HEK293 (cell line): ENCODE results near the gene CALCOCO1.

ENCODE experiments used
- KLF1 ChIP-seq: fragments of 450-650 bp; formaldehyde crosslinking; IDR thresholded peaks from 2 replicates; pipeline ENCODE4 v1.5.1; 2016; ENCODE audit warnings: missing biosample characterization, missing genetic modification characterization
- KLF8 ChIP-seq: fragments of 450-650 bp; formaldehyde crosslinking; IDR thresholded peaks from 2 replicates; pipeline ENCODE4 v1.5.1; 2016; ENCODE audit warnings: missing biosample characterization, missing genetic modification characterization
- REST ChIP-seq: fragments of 450-650 bp; formaldehyde crosslinking; IDR thresholded peaks from 2 replicates; pipeline ENCODE4 v1.5.1; 2016; ENCODE audit warnings: missing biosample characterization, missing genetic modification characterization
- SCRT2 ChIP-seq: fragments of 450-650 bp; formaldehyde crosslinking; IDR thresholded peaks from 2 replicates; pipeline ENCODE4 v1.5.1; 2016; ENCODE audit warnings: missing biosample characterization, missing genetic modification characterization
- SP7 ChIP-seq: fragments of 450-650 bp; formaldehyde crosslinking; IDR thresholded peaks from 2 replicates; pipeline ENCODE4 v1.5.1; 2016; ENCODE audit warnings: missing biosample characterization, missing genetic modification characterization
- TRIM28 ChIP-seq: IDR thresholded peaks from 2 replicates; pipeline ENCODE4 v1.6.1; 2011; ENCODE audit warnings: low read length, control low read depth, borderline replicate concordance
- ZBTB11 ChIP-seq: fragments of 450-650 bp; formaldehyde crosslinking; conservative IDR thresholded peaks from 2 replicates; pipeline ENCODE4 v1.5.1; 2016; ENCODE audit warnings: low read depth, missing biosample characterization, missing genetic modification characterization
- ZBTB17 ChIP-seq: fragments of 450-650 bp; formaldehyde crosslinking; IDR thresholded peaks from 2 replicates; pipeline ENCODE4 v1.5.1; 2016; ENCODE audit warnings: missing biosample characterization, missing genetic modification characterization
- ZBTB21 ChIP-seq: fragments of 450-650 bp; formaldehyde crosslinking; IDR thresholded peaks from 2 replicates; pipeline ENCODE4 v1.5.1; 2017; ENCODE audit warnings: missing biosample characterization, missing genetic modification characterization
- ZBTB8A ChIP-seq: fragments of 450-650 bp; formaldehyde crosslinking; IDR thresholded peaks from 2 replicates; pipeline ENCODE4 v1.5.1; 2016; ENCODE audit warnings: missing biosample characterization, missing genetic modification characterization
- ZFP37 ChIP-seq: fragments of 450-650 bp; formaldehyde crosslinking; IDR thresholded peaks from 2 replicates; pipeline ENCODE4 v1.5.1; 2016; ENCODE audit warnings: missing biosample characterization, missing genetic modification characterization
- ZNF140 ChIP-seq: fragments of 450-650 bp; formaldehyde crosslinking; IDR thresholded peaks from 2 replicates; pipeline ENCODE4 v1.5.1; 2016; ENCODE audit warnings: missing biosample characterization, missing genetic modification characterization
- ZNF266 ChIP-seq: fragments of 450-650 bp; formaldehyde crosslinking; IDR thresholded peaks from 2 replicates; pipeline ENCODE4 v1.5.1; 2016; ENCODE audit warnings: missing biosample characterization, missing genetic modification characterization, low read depth
- ZNF341 ChIP-seq: fragments of 450-650 bp; formaldehyde crosslinking; IDR thresholded peaks from 2 replicates; pipeline ENCODE4; 2016; ENCODE audit warnings: low read depth, missing biosample characterization, missing genetic modification characterization
- ZNF394 ChIP-seq: fragments of 450-650 bp; formaldehyde crosslinking; IDR thresholded peaks from 2 replicates; pipeline ENCODE4 v1.5.1; 2016; ENCODE audit warnings: missing biosample characterization, missing genetic modification characterization, mild to moderate bottlenecking, moderate library complexity, borderline replicate concordance
- ZNF426 ChIP-seq: fragments of 450-650 bp; formaldehyde crosslinking; IDR thresholded peaks from 2 replicates; pipeline ENCODE4 v1.5.1; 2017; ENCODE audit warnings: missing biosample characterization, missing genetic modification characterization, mild to moderate bottlenecking, inconsistent platforms, moderate library complexity
- ZNF433 ChIP-seq: fragments of 450-650 bp; formaldehyde crosslinking; IDR thresholded peaks from 2 replicates; pipeline ENCODE4 v1.5.1; 2016; ENCODE audit warnings: missing biosample characterization, missing genetic modification characterization, low read depth
- ZNF513 ChIP-seq: fragments of 450-650 bp; IDR thresholded peaks from 2 replicates; pipeline ENCODE4 v1.5.1; 2018; ENCODE audit warnings: missing biosample characterization, missing genetic modification characterization
- ZNF529 ChIP-seq: fragments of 450-650 bp; formaldehyde crosslinking; IDR thresholded peaks from 2 replicates; pipeline ENCODE4 v1.5.1; 2017; ENCODE audit warnings: missing genetic modification characterization, missing biosample characterization; ENCODE audit not compliant: insufficient replicate concordance
- ZNF558 ChIP-seq: fragments of 450-650 bp; formaldehyde crosslinking; IDR thresholded peaks from 2 replicates; pipeline ENCODE4 v1.5.1; 2016; ENCODE audit warnings: missing biosample characterization, missing genetic modification characterization
- ZNF624 ChIP-seq: fragments of 450-650 bp; formaldehyde crosslinking; IDR thresholded peaks from 2 replicates; pipeline ENCODE4 v1.5.1; 2017; ENCODE audit warnings: missing biosample characterization, missing genetic modification characterization
- ZNF747 ChIP-seq: fragments of 450-650 bp; formaldehyde crosslinking; IDR thresholded peaks from 2 replicates; pipeline ENCODE4 v1.5.1; 2016; ENCODE audit warnings: missing biosample characterization, missing genetic modification characterization
- ZNF830 ChIP-seq: fragments of 450-650 bp; IDR thresholded peaks from 2 replicates; pipeline ENCODE4 v1.5.0; 2018; ENCODE audit warnings: missing biosample characterization, missing genetic modification characterization, low read depth, mild to moderate bottlenecking, moderate library complexity
- ZXDB ChIP-seq: fragments of 450-650 bp; formaldehyde crosslinking; IDR thresholded peaks from 2 replicates; pipeline ENCODE4 v1.5.1; 2016; ENCODE audit warnings: missing biosample characterization, missing genetic modification characterization

Gene CALCOCO1

GRCh38 chr12:53683983-53684382, 43.3 kb downstream of the CALCOCO1 start (continued):
- TF ChIP-seq ZNF513 (tag by site-specific recombination) (no peak), ZNF394 (peak; percentile 94), ZNF747 (tag by site-specific recombination) (no peak), ZNF529 (peak; percentile 54), ZFP37 (tag by site-specific recombination) (no peak), ZNF426 (tag by site-specific recombination) (peak; percentile 90), ZNF433 (0 out of 2 replicates have a peak, but pooled peaks have one; percentile 32), SCRT2 (tag by site-specific recombination) (no peak), ZXDB (peak; percentile 59), KLF8 (tag by site-specific recombination) (no peak), ZBTB17 (no peak), ZBTB21 (tag by site-specific recombination) (0 out of 2 replicates have a peak, but pooled peaks have one; percentile 36), SP7 (no peak), REST (tag by site-specific recombination) (peak; percentile 67; the same call in 1 of the 2 replicates), ZNF830 (no peak), ZNF341 (tag by site-specific recombination) (0 out of 2 replicates have a peak, but pooled peaks have one; percentile 12), ZNF266 (0 out of 2 replicates have a peak, but pooled peaks have one; percentile 20), ZBTB11 (tag by site-specific recombination) (peak; percentile 81), ZNF558 (tag by site-specific recombination) (peak; percentile 65; the same call in 1 of the 2 replicates), ZBTB8A (tag by site-specific recombination) (peak; percentile 76), KLF1 (no peak), ZNF140 (tag by site-specific recombination) (peak; percentile 39; the same call in 1 of the 2 replicates), ZNF624 (no peak), TRIM28 (no peak)
